HG03097 (cell line): Measurements from ENCODE around the gene SYT1.

Source experiments
- ATAC-seq: cut with Tn5 transposase; IDR thresholded peaks from one replicate; pipeline ENCODE4 v1.9.1; 2021; ENCODE audit not compliant: unreplicated experiment, low FRiP score

SYT1 gene

GRCh38 chr12:79327465-79327864 is 462.9 kb downstream of the SYT1 start:
- no peak for ATAC-seq

GRCh38 chr12:79329933-79330332 is 465.4 kb downstream of the SYT1 start:
- ATAC-seq = no peak

- ATAC-seq = no peak
Observed at GRCh38 chr12:79331870-79332269, 467.3 kb downstream of the SYT1 start.

- ATAC-seq = no peak
Observed at GRCh38 chr12:79333144-79333543, 468.6 kb downstream of the SYT1 start.

GRCh38 chr12:79337662-79338290 is 473.2 kb downstream of the SYT1 start:
- ATAC-seq = no peak

- ATAC-seq = peak; percentile 65
Observed at GRCh38 chr12:79344855-79345847, 480.6 kb downstream of the SYT1 start.

GRCh38 chr12:79347866-79348265 is 483.3 kb downstream of the SYT1 start:
- ATAC-seq = no peak

GRCh38 chr12:79351251-79351650 is 486.7 kb downstream of the SYT1 start:
- no peak for ATAC-seq

- no peak for ATAC-seq
Observed at GRCh38 chr12:79356216-79356615, 491.6 kb downstream of the SYT1 start.

- no peak for ATAC-seq
Observed at GRCh38 chr12:79357048-79357447, 492.5 kb downstream of the SYT1 start.

- no peak for ATAC-seq
Observed at GRCh38 chr12:79358716-79359300, 494.2 kb downstream of the SYT1 start.

- no peak for ATAC-seq
Observed at GRCh38 chr12:79360286-79360685, 495.7 kb downstream of the SYT1 start.

- no peak for ATAC-seq
Observed at GRCh38 chr12:79360936-79361335, 496.4 kb downstream of the SYT1 start.

- no peak for ATAC-seq
Observed at GRCh38 chr12:79364197-79364596, 499.6 kb downstream of the SYT1 start.

GRCh38 chr12:79366374-79366773 is 501.8 kb downstream of the SYT1 start:
- ATAC-seq = no peak

GRCh38 chr12:79367032-79367589 is 502.5 kb downstream of the SYT1 start:
- no peak for ATAC-seq

GRCh38 chr12:79370021-79370420 is 505.4 kb downstream of the SYT1 start:
- no peak for ATAC-seq

- ATAC-seq = no peak
Observed at GRCh38 chr12:79371226-79371625, 506.7 kb downstream of the SYT1 start.

- ATAC-seq = peak; percentile 90
Observed at GRCh38 chr12:79373896-79374499, 509.4 kb downstream of the SYT1 start.

GRCh38 chr12:79374545-79374944 is 510.0 kb downstream of the SYT1 start:
- no peak for ATAC-seq

- no peak for ATAC-seq
Observed at GRCh38 chr12:79375050-79375449, 510.5 kb downstream of the SYT1 start.
